Endothelial cell of umbilical vein (primary cell): ENCODE measurements around the gene PGAP1. TPM values are rescaled to one million over a fixed set of nuclear protein-coding genes. Genes with fewer than 3 reads are reported as not detected.
"Not testable (repeated sequence)": the region's sequence is repeated elsewhere in the genome, so short reads cannot be mapped to it uniquely, and the experiment has no call there.

Experiments used
- BruUV-seq: library from RNA; stranded (reverse); fragments of 400-500 nt; replicated peaks from 2 replicates; lab custom pipeline; 2021; lab: Mats Ljungman, UMichigan
- CTCF ChIA-PET: fragments of 300-600, 350-600 bp; sonication (Branson Sonifier 250); formaldehyde crosslinking; loops from one replicate; lab custom pipeline; 2021; ENCODE audit warnings: antibody characterized with exemption, inconsistent platforms; lab: Charles Lee
- POLR2A ChIA-PET: fragments of 300-600, 350-600 bp; sonication (Branson Sonifier 250); formaldehyde crosslinking; loops from one replicate; lab custom pipeline; 2021; ENCODE audit warnings: antibody characterized with exemption, inconsistent platforms; lab: Charles Lee
- DNase-seq: peaks from one replicate; pipeline ENCODE4 v3.0.0-alpha.2; 2011; ENCODE audit warnings: low read depth, low spot score
- FAIRE-seq: peaks from 2 replicates; lab custom pipeline; 2011; peaks lifted over from hg19 to GRCh38; lab: Jason Lieb, UNC
- H2AFZ ChIP-seq: 2 replicates; pipeline ENCODE4 v1.6.0; 2012; ENCODE audit warnings: low read depth, low read length, control low read depth, inconsistent platforms
- H3K27ac ChIP-seq: 2 replicates; pipeline ENCODE4 v1.5.1; 2011; ENCODE audit warnings: low read depth, mild to moderate bottlenecking, control low read depth, low read length, moderate library complexity; ENCODE audit not compliant: insufficient read depth
- H3K27me3 ChIP-seq, 2 experiments: 2 replicates each; pipeline versions ENCODE4 v1.6.0 to v1.6.1; 2011; ENCODE audit warnings: low read length in 2 of 2, mixed read lengths in 1 of 2; ENCODE audit not compliant: control insufficient read depth in 2 of 2, insufficient read depth in 2 of 2
- H3K36me3 ChIP-seq, 2 experiments: 2 replicates in 1 of 2; 3 replicates in 1 of 2; pipeline ENCODE4 v1.5.1; 2011; ENCODE audit warnings: low read length in 2 of 2, mild to moderate bottlenecking in 1 of 2, moderate library complexity in 1 of 2; ENCODE audit not compliant: control insufficient read depth in 2 of 2, insufficient read depth in 2 of 2; ENCODE audit errors: extremely low read depth in 1 of 2
- H3K4me1 ChIP-seq: 3 replicates; pipeline ENCODE4 v1.5.1; 2011; ENCODE audit warnings: mild to moderate bottlenecking, low read length; ENCODE audit not compliant: control insufficient read depth, insufficient read depth; ENCODE audit errors: extremely low read depth
- H3K4me2 ChIP-seq: 2 replicates; pipeline ENCODE4 v1.6.1; 2011; ENCODE audit warnings: low read length, control low read depth, mixed read lengths; ENCODE audit not compliant: insufficient read depth
- H3K4me3 ChIP-seq, 3 experiments: fragments of 200-600 bp in 1 of 3; sonication (generic), shearing (Covaris generic) in 1 of 3; replicated peaks in 1 of 3; 2 replicates each; pipeline ENCODE4 v1.5.1; 2011 to 2016; ENCODE audit warnings: control low read depth in 3 of 3, low read length in 3 of 3, mild to moderate bottlenecking in 2 of 3, inconsistent platforms in 1 of 3, low read depth in 1 of 3, moderate library complexity in 1 of 3; ENCODE audit not compliant: insufficient read depth in 1 of 3
- H3K79me2 ChIP-seq: 2 replicates; pipeline ENCODE4 v1.6.0; 2012; ENCODE audit warnings: low read length, inconsistent platforms; ENCODE audit not compliant: control insufficient read depth, insufficient read depth
- H3K9ac ChIP-seq: replicated peaks from 2 replicates; pipeline ENCODE3; 2011; ENCODE audit warnings: low read length, control low read depth; ENCODE audit not compliant: insufficient read depth; ENCODE audit errors: extremely low read depth
- H3K9me1 ChIP-seq: replicated peaks from 3 replicates; pipeline ENCODE4 v1.6.0; 2011; ENCODE audit warnings: mild to moderate bottlenecking, low read length; ENCODE audit not compliant: control insufficient read depth, insufficient read depth; ENCODE audit errors: extremely low read depth
- H3K9me3 ChIP-seq: replicated peaks from 2 replicates; pipeline ENCODE4 v1.5.1; 2012; ENCODE audit warnings: low read length, inconsistent platforms; ENCODE audit not compliant: control insufficient read depth, insufficient read depth
- H4K20me1 ChIP-seq: replicated peaks from 2 replicates; pipeline ENCODE3; 2011; ENCODE audit warnings: mild to moderate bottlenecking, low read length; ENCODE audit not compliant: control insufficient read depth, insufficient read depth; ENCODE audit errors: extremely low read depth
- EZH2 ChIP-seq: IDR thresholded peaks from 2 replicates; pipeline ENCODE4 v1.6.1; 2012; ENCODE audit warnings: borderline replicate concordance, low read depth, mild to moderate bottlenecking, moderate library complexity, low read length, inconsistent platforms; ENCODE audit not compliant: severe bottlenecking
- FOS ChIP-seq: IDR thresholded peaks from 2 replicates; pipeline ENCODE4 v1.6.1; 2011; ENCODE audit warnings: mild to moderate bottlenecking, low read length, moderate library complexity, borderline replicate concordance; ENCODE audit not compliant: insufficient read depth
- GATA2 ChIP-seq: IDR thresholded peaks from 2 replicates; pipeline ENCODE4 v1.7.0; 2011; ENCODE audit warnings: low read depth, mild to moderate bottlenecking, moderate library complexity, mixed read lengths, low read length; ENCODE audit not compliant: insufficient read length, insufficient read depth
- JUN ChIP-seq: IDR thresholded peaks from 2 replicates; pipeline ENCODE4 v1.6.1; 2011; ENCODE audit warnings: borderline replicate concordance, low read depth; ENCODE audit not compliant: insufficient read length, insufficient read depth
- MYC ChIP-seq: IDR thresholded peaks from one replicate; pipeline ENCODE4 v1.6.1; 2011; ENCODE audit warnings: mild to moderate bottlenecking, low read depth, low read length
- POLR2A ChIP-seq: IDR thresholded peaks from 2 replicates; pipeline ENCODE4 v1.6.1; 2012; ENCODE audit warnings: low read depth, mild to moderate bottlenecking, control low read depth, low read length
- POLR2AphosphoS5 ChIP-seq: IDR thresholded peaks from 2 replicates; pipeline ENCODE4 v1.6.1; 2012; ENCODE audit warnings: low read depth, mild to moderate bottlenecking, control low read depth, low read length, moderate library complexity; ENCODE audit not compliant: insufficient read depth
- dilution Hi-C: fragments of 300-500 bp; cut with MboI; formaldehyde crosslinking; loops from one replicate; pipeline ENCODE4 v1.15.0; 2019; ENCODE audit warnings: low sequenced_read_pairs; ENCODE audit not compliant: extremely low pct_ligation_motif_present
- intact Hi-C: fragments of 100-400 bp; cut with micrococcal nuclease; formaldehyde crosslinking; loops from one replicate; pipeline ENCODE4 v1.10.0; 2022
- polyA plus RNA-seq, 4 experiments: library from polyadenylated mRNA; depleted of rRNA in 3 of 4; stranded (reverse) in 3 of 4; unstranded in 1 of 4; fragments of >200 nt; gene quantifications; 2 replicates each; pipeline versions ENCODE4 v1.2.1 to v1.2.3, GENCODE V29; 2011 to 2012; ENCODE audit warnings: missing spikeins in 1 of 4
- total RNA-seq: library from RNA; stranded (reverse); gene quantifications from 2 replicates; pipeline ENCODE4 v1.2.3, GENCODE V29; 2021
- TF ChIP-seq, protein P1 (sequence below), 2 donors: IDR thresholded peaks; 1 replicate in 1 of 2; 2 replicates in 1 of 2; pipeline ENCODE4 v1.5.1; 2011; ENCODE audit warnings: low read length in 2 of 2, mild to moderate bottlenecking in 2 of 2, moderate library complexity in 2 of 2, control low read depth in 1 of 2, inconsistent platforms in 1 of 2, low read depth in 1 of 2; ENCODE audit not compliant: insufficient read depth in 1 of 2; ENCODE audit errors: extremely low read depth in 1 of 2
- TF ChIP-seq, protein P2 (sequence below): IDR thresholded peaks from 2 replicates; pipeline ENCODE4 v1.6.1; 2011; ENCODE audit not compliant: insufficient read depth, insufficient read length

Gene PGAP1
- total and polyA plus RNA-seq, 2 donors (not counting 3 experiments of a cell fraction or from before 2014, with no cell fraction given) = 3.9 to 9.8 TPM

DNA sequence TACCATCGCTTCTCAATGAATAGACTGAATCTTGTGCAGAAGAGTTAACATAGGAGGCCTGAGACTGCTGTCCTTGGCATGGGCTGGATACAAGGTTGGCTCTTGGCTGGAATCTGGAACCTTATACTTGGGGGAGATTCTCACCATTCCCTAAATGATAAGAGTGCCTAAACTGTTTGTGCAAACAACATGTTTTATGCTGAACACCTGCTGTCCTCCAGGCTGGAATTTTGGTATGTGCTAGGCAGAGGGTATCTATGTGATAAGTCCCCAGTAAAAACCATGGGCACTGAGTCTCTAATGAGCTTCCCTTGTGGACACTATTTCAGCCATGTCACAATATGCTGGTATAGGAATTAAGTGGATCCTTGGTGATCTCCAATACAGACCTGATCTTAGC is 12.8 kb downstream of the PGAP1 start:
- CTCF ChIA-PET = no interaction called here
- BruUV-seq = no TSS peak
- no peak overlapping the region for H3K4me3 ChIP-seq

DNA sequence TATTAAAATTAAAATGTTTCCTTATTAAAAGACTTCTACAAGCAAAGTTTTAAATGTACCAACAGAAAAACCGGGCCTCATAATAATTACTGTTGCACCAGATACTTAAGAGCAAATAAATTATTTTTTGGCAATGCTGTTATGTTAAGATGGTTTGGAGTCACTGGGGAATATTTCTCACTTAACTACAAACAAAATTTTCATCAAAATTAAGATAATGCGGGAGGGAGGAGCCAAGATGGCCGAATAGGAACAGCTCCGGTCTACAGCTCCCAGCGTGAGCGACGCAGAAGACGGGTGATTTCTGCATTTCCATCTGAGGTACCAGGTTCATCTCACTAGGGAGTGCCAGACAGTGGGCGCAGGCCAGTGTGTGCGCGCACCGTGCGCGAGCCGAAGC is 21.1 kb downstream of the PGAP1 start:
- H3K4me3 ChIP-seq, H4K20me1 ChIP-seq, H3K9ac ChIP-seq, FAIRE-seq, POLR2A ChIA-PET, H3K9me3 ChIP-seq, CTCF ChIA-PET, H3K9me1 ChIP-seq, H3K27me3 ChIP-seq, BruUV-seq, H2AFZ ChIP-seq, H3K36me3 ChIP-seq, H3K27ac ChIP-seq, DNase-seq, dilution Hi-C loops, H3K79me2 ChIP-seq, intact Hi-C loops: not testable (repeated sequence)
- peak overlapping the region; percentile 36 for H3K4me2 ChIP-seq
- H3K4me1 ChIP-seq = peaks cover 20% of the 10 kb centered on the region

More for the DNA sequence above, 12.8 kb downstream of the PGAP1 start:
- Histone ChIP-seq H3K4me2 (no peak overlapping the region), H3K79me2 (peaks cover 19% of the 10 kb centered on the region), H3K27me3 (no peaks in the 10 kb centered on the region), H3K9me3 (no peaks in the 10 kb centered on the region), H3K36me3 (peaks cover 3 to 5% of the 10 kb centered on the region in 2 experiments), H3K9me1 (no peaks in the 10 kb centered on the region), H3K4me1 (peaks cover 7% of the 10 kb centered on the region), H2AFZ (no peak overlapping the region), H4K20me1 (no peaks in the 10 kb centered on the region), H3K9ac (no peak overlapping the region), H3K27ac (no peak overlapping the region)
- TF ChIP-seq MYC = no peak
- TF ChIP-seq, protein P1, sequence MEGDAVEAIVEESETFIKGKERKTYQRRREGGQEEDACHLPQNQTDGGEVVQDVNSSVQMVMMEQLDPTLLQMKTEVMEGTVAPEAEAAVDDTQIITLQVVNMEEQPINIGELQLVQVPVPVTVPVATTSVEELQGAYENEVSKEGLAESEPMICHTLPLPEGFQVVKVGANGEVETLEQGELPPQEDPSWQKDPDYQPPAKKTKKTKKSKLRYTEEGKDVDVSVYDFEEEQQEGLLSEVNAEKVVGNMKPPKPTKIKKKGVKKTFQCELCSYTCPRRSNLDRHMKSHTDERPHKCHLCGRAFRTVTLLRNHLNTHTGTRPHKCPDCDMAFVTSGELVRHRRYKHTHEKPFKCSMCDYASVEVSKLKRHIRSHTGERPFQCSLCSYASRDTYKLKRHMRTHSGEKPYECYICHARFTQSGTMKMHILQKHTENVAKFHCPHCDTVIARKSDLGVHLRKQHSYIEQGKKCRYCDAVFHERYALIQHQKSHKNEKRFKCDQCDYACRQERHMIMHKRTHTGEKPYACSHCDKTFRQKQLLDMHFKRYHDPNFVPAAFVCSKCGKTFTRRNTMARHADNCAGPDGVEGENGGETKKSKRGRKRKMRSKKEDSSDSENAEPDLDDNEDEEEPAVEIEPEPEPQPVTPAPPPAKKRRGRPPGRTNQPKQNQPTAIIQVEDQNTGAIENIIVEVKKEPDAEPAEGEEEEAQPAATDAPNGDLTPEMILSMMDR (IDR thresholded peaks at IDR 0.05; ENCODE audit: extremely low read depth in 1 of 2, insufficient read depth in 1 of 2, low read depth in 1 of 2, low read length in 2 of 2) = no peak
- TF ChIP-seq FOS = no peak
- no peak for TF ChIP-seq JUN
- TF ChIP-seq, protein P2, sequence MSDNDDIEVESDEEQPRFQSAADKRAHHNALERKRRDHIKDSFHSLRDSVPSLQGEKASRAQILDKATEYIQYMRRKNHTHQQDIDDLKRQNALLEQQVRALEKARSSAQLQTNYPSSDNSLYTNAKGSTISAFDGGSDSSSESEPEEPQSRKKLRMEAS = no peak
- no peak for TF ChIP-seq POLR2AphosphoS5
- TF ChIP-seq GATA2 = no peak
- TF ChIP-seq EZH2 = no peak
- no peak for TF ChIP-seq POLR2A
- intact Hi-C loops = no loop called here
- POLR2A ChIA-PET = no interaction called here
- FAIRE-seq (no peak), DNase-seq (no peak)
- dilution Hi-C loops = no loop called here
